HepG2 (cell line): Measurements from ENCODE around the gene MTA3. TPM values are rescaled to one million over a fixed set of nuclear protein-coding genes. Genes with fewer than 3 reads are reported as not detected.
A peak's percentile ranks its signal among the peaks of the same experiment; 100 is the strongest.

ENCODE experiments used
- CHD2 ChIP-seq: IDR thresholded peaks from 2 replicates; pipeline ENCODE4 v1.6.1; 2011; ENCODE audit warnings: low read depth, low read length, improper control_type of control experiment
- FOSL1 ChIP-seq: sonication (generic); formaldehyde crosslinking; IDR thresholded peaks from 2 replicates; pipeline ENCODE4 v1.9.0; 2021; ENCODE audit warnings: missing genetic modification reagents, borderline replicate concordance
- HOXD1 ChIP-seq: sonication (generic); formaldehyde crosslinking; IDR thresholded peaks from 2 replicates; pipeline ENCODE4 v1.5.0; 2020; ENCODE audit warnings: missing genetic modification reagents
- LCORL ChIP-seq, 2 experiments: fragments of 450-650 bp in 1 of 2; sonication (generic) in 1 of 2; formaldehyde crosslinking in 1 of 2; IDR thresholded peaks; 2 replicates each; pipeline versions ENCODE4 v1.5.0 to v1.6.1; 2017 to 2020; ENCODE audit warnings: antibody characterized with exemption in 1 of 2, missing genetic modification reagents in 1 of 2
- MIER2 ChIP-seq: IDR thresholded peaks from 2 replicates; pipeline ENCODE4 v1.6.1; 2016; ENCODE audit warnings: missing biosample characterization, missing genetic modification reagents
- MTA3 ChIP-seq: sonication (generic); formaldehyde crosslinking; IDR thresholded peaks from 2 replicates; pipeline ENCODE4 v1.4.0; 2020; ENCODE audit warnings: missing genetic modification reagents
- ZBTB8A ChIP-seq: sonication (generic); formaldehyde crosslinking; IDR thresholded peaks from 2 replicates; pipeline ENCODE4 v1.4.0; 2020; ENCODE audit warnings: mild to moderate bottlenecking, low read depth, missing genetic modification reagents, borderline replicate concordance
- ZNF441 ChIP-seq: sonication (generic); formaldehyde crosslinking; IDR thresholded peaks from 2 replicates; pipeline ENCODE4 v1.7.0; 2021; ENCODE audit warnings: missing genetic modification reagents, borderline replicate concordance
- ZNF557 ChIP-seq: sonication (generic); formaldehyde crosslinking; IDR thresholded peaks from 2 replicates; pipeline ENCODE4 v1.4.0; 2020; ENCODE audit warnings: missing genetic modification reagents
- ZNF615 ChIP-seq: sonication (generic); formaldehyde crosslinking; IDR thresholded peaks from 2 replicates; pipeline ENCODE4 v1.5.0; 2020; ENCODE audit warnings: mild to moderate bottlenecking, missing genetic modification reagents, borderline replicate concordance
- polyA plus RNA-seq, 8 experiments: library from polyadenylated mRNA; depleted of rRNA in 3 of 8; stranded (reverse) in 7 of 8; unstranded in 1 of 8; fragments of >200 nt; fragmentation: Illumina TruSeq in 4 of 8; extraction: Trizol in 4 of 8; gene quantifications; 2 replicates each; pipeline versions ENCODE4 v1.2.1 to v1.2.3, GENCODE V29; 2011 to 2016; ENCODE audit warnings: low read depth in 4 of 8, missing spikeins in 1 of 8, mixed read lengths in 1 of 8; ENCODE audit not compliant: insufficient read depth in 1 of 8
- total RNA-seq, 5 experiments: library from RNA; depleted of rRNA; stranded (reverse); fragments of >200 nt; fragmentation: Illumina TruSeq; extraction: Trizol; gene quantifications; 2 replicates each; pipeline ENCODE4 v1.2.3, GENCODE V29; 2016; ENCODE audit warnings: low read depth in 1 of 5
- TF ChIP-seq, protein P1 (sequence below): sonication (generic); formaldehyde crosslinking; IDR thresholded peaks from 2 replicates; pipeline ENCODE4 v1.4.0; 2020; ENCODE audit warnings: missing genetic modification reagents, borderline replicate concordance
- TF ChIP-seq, protein P2 (sequence below): sonication (generic); formaldehyde crosslinking; IDR thresholded peaks from 2 replicates; pipeline ENCODE4 v1.5.0; 2020; ENCODE audit warnings: missing genetic modification reagents
- TF ChIP-seq, protein P3 (sequence below), 2 experiments: IDR thresholded peaks; 2 replicates each; pipeline ENCODE4 v1.6.1; 2011 to 2012; ENCODE audit warnings: low read length in 2 of 2, borderline replicate concordance in 1 of 2, low read depth in 1 of 2, mild to moderate bottlenecking in 1 of 2, moderate library complexity in 1 of 2
- TF ChIP-seq, protein P4 (sequence below): IDR thresholded peaks from 2 replicates; pipeline ENCODE4 v1.6.1; 2016; ENCODE audit warnings: mild to moderate bottlenecking, missing biosample characterization, missing genetic modification reagents
- TF ChIP-seq, protein P5 (sequence below): sonication (generic); formaldehyde crosslinking; IDR thresholded peaks from 2 replicates; pipeline ENCODE4 v1.5.0; 2020; ENCODE audit warnings: missing genetic modification reagents

The MTA3 gene
- total and polyA plus RNA-seq, 2 of the 13 experiments (the other 11 are each of a cell fraction or from before 2014, with no cell fraction given) = 48.8 to 77.8 TPM

DNA sequence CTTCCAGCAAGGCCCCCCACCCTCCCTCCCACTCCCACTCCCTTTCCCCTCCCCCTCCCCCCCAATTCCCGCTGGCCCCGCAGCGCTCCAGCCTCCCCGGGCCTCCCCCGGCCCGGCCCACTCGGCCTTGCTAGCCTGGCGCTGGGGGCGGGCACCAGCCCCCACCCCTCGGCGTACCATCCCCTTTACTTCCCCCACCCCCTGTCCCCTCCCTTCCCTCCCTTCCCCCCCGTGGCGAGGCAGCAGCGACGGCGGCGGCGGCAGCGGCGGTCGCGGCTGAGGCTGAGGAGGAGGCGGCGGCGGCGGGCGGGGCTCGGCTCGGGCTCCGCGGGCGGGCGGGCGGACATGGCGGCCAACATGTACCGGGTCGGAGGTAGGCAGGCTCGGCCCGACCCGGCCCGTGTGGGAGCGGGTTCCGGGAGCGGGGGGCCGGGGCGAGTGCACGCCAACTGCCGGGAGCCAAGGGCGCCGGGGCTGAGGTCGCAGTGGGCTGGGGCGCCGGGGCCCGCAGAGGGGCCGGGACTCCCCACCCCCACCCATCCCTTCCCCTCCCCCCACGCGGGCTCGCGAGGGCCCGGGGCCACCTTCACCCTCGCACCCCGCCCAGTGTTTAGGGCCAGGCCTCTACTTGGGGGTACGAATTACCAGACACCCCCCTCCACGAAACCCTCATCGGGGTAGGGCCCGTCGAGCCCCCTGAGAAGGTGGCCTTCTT, at the start of gene MTA3 (continued):
- TF ChIP-seq FOSL1 (CRISPR knock-in tag) (no peak), CHD2 (peak; percentile 77; the same call in 1 of the 2 replicates), ZBTB8A (no peak), LCORL (IDR thresholded peaks at IDR 0.05) (no peak), LCORL (CRISPR knock-in tag; IDR thresholded peaks at IDR 0.05) (no peak; the same call in 1 of the 2 replicates), ZNF615 (no peak), ZNF557 (CRISPR knock-in tag) (no peak), MTA3 (CRISPR knock-in tag) (no peak), HOXD1 (CRISPR knock-in tag) (no peak), MIER2 (CRISPR knock-in tag) (no peak), ZNF441 (CRISPR knock-in tag) (no peak)
- TF ChIP-seq, protein P1, sequence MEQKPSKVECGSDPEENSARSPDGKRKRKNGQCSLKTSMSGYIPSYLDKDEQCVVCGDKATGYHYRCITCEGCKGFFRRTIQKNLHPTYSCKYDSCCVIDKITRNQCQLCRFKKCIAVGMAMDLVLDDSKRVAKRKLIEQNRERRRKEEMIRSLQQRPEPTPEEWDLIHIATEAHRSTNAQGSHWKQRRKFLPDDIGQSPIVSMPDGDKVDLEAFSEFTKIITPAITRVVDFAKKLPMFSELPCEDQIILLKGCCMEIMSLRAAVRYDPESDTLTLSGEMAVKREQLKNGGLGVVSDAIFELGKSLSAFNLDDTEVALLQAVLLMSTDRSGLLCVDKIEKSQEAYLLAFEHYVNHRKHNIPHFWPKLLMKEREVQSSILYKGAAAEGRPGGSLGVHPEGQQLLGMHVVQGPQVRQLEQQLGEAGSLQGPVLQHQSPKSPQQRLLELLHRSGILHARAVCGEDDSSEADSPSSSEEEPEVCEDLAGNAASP (CRISPR knock-in tag) = 0 out of 2 replicates have a peak, but pooled peaks have one; percentile 4
- TF ChIP-seq, protein P2, sequence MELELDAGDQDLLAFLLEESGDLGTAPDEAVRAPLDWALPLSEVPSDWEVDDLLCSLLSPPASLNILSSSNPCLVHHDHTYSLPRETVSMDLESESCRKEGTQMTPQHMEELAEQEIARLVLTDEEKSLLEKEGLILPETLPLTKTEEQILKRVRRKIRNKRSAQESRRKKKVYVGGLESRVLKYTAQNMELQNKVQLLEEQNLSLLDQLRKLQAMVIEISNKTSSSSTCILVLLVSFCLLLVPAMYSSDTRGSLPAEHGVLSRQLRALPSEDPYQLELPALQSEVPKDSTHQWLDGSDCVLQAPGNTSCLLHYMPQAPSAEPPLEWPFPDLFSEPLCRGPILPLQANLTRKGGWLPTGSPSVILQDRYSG (CRISPR knock-in tag) = no peak
- TF ChIP-seq, protein P3, sequence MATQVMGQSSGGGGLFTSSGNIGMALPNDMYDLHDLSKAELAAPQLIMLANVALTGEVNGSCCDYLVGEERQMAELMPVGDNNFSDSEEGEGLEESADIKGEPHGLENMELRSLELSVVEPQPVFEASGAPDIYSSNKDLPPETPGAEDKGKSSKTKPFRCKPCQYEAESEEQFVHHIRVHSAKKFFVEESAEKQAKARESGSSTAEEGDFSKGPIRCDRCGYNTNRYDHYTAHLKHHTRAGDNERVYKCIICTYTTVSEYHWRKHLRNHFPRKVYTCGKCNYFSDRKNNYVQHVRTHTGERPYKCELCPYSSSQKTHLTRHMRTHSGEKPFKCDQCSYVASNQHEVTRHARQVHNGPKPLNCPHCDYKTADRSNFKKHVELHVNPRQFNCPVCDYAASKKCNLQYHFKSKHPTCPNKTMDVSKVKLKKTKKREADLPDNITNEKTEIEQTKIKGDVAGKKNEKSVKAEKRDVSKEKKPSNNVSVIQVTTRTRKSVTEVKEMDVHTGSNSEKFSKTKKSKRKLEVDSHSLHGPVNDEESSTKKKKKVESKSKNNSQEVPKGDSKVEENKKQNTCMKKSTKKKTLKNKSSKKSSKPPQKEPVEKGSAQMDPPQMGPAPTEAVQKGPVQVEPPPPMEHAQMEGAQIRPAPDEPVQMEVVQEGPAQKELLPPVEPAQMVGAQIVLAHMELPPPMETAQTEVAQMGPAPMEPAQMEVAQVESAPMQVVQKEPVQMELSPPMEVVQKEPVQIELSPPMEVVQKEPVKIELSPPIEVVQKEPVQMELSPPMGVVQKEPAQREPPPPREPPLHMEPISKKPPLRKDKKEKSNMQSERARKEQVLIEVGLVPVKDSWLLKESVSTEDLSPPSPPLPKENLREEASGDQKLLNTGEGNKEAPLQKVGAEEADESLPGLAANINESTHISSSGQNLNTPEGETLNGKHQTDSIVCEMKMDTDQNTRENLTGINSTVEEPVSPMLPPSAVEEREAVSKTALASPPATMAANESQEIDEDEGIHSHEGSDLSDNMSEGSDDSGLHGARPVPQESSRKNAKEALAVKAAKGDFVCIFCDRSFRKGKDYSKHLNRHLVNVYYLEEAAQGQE (IDR thresholded peaks at IDR 0.05; ENCODE audit: borderline replicate concordance in 1 of 2, low read depth in 1 of 2, low read length in 2 of 2) = no peak
- TF ChIP-seq, protein P4, sequence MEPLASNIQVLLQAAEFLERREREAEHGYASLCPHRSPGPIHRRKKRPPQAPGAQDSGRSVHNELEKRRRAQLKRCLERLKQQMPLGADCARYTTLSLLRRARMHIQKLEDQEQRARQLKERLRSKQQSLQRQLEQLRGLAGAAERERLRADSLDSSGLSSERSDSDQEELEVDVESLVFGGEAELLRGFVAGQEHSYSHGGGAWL (CRISPR knock-in tag) = peak; percentile 11; the same call in 1 of the 2 replicates
- TF ChIP-seq, protein P5, sequence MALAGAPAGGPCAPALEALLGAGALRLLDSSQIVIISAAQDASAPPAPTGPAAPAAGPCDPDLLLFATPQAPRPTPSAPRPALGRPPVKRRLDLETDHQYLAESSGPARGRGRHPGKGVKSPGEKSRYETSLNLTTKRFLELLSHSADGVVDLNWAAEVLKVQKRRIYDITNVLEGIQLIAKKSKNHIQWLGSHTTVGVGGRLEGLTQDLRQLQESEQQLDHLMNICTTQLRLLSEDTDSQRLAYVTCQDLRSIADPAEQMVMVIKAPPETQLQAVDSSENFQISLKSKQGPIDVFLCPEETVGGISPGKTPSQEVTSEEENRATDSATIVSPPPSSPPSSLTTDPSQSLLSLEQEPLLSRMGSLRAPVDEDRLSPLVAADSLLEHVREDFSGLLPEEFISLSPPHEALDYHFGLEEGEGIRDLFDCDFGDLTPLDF (CRISPR knock-in tag) = no peak
